Occipital lobe (tissue), 2 donors: ENCODE results near the gene FHIT. TPM values are rescaled to one million over a fixed set of nuclear protein-coding genes. Genes with fewer than 3 reads are reported as not detected.
"Not testable (repeated sequence)": the region's sequence is repeated elsewhere in the genome, so short reads cannot be mapped to it uniquely, and the experiment has no call there.

ENCODE experiments used
- DNase-seq: peaks from one replicate; lab custom pipeline; 2025; lab: John Stamatoyannopoulos, UW
- total RNA-seq: library from RNA; depleted of rRNA; stranded (reverse); fragments of >200 nt; gene quantifications from one replicate; pipeline ENCODE4 v1.2.3, GENCODE V29; 2014

FHIT gene
- total RNA-seq, 1 donor from 2014 or later: 3.6 TPM

- no peak for DNase-seq
These were observed 136.8 kb downstream of the FHIT start for GRCh38 chr3:61114316-61114953.

- DNase-seq: no peak
These were observed 139.4 kb downstream of the FHIT start for GRCh38 chr3:61111825-61112224.

- no peak for DNase-seq
These were observed 140.7 kb downstream of the FHIT start for GRCh38 chr3:61110576-61110975.

- no peak for DNase-seq
These were observed 142.8 kb downstream of the FHIT start for GRCh38 chr3:61108247-61109019.

GRCh38 chr3:61094608-61095007, 156.6 kb downstream of the FHIT start:
- no peak for DNase-seq

- DNase-seq: no peak
These were observed 157.9 kb downstream of the FHIT start for GRCh38 chr3:61093364-61093763.

GRCh38 chr3:61092870-61093269, 158.4 kb downstream of the FHIT start:
- DNase-seq: no peak

- DNase-seq: no peak
These were observed 160.7 kb downstream of the FHIT start for GRCh38 chr3:61090389-61091169.

- no peak for DNase-seq
These were observed 163.8 kb downstream of the FHIT start for GRCh38 chr3:61087465-61087864.

- no peak for DNase-seq
These were observed 169.7 kb downstream of the FHIT start for GRCh38 chr3:61081554-61081953.

GRCh38 chr3:61080737-61081445, 170.4 kb downstream of the FHIT start:
- DNase-seq: no peak

GRCh38 chr3:61078048-61078752, 173.1 kb downstream of the FHIT start:
- DNase-seq: no peak

GRCh38 chr3:61077551-61077950, 173.7 kb downstream of the FHIT start:
- DNase-seq: no peak

- DNase-seq: no peak
These were observed 176.5 kb downstream of the FHIT start for GRCh38 chr3:61074783-61075182.

GRCh38 chr3:61073566-61074165, 177.6 kb downstream of the FHIT start:
- DNase-seq: no peak

- DNase-seq: no peak
These were observed 183.2 kb downstream of the FHIT start for GRCh38 chr3:61068084-61068483.

- DNase-seq: no peak
These were observed 184.5 kb downstream of the FHIT start for GRCh38 chr3:61066800-61067199.

- not testable (repeated sequence) for DNase-seq
These were observed 185.0 kb downstream of the FHIT start for GRCh38 chr3:61066222-61066621.

- no peak for DNase-seq
These were observed 185.7 kb downstream of the FHIT start for GRCh38 chr3:61065451-61066011.

GRCh38 chr3:61061092-61061723, 190.0 kb downstream of the FHIT start:
- DNase-seq: no peak
